ENCODE measurements around the gene CKS1B. TPM values are rescaled to one million over a fixed set of nuclear protein-coding genes. Genes with fewer than 3 reads are reported as not detected.

The CKS1B gene
- total and polyA plus RNA-seq, 7 experiments from 2014 or later, result 8.4 to 105 (median 10.9) TPM

- H3K27ac ChIP-seq (ENCODE audit: low read depth, low read length), result peak overlapping the region; percentile 88
- peak overlapping the region; percentile 90 to 100 (median 96) for H3K4me3 Mint-ChIP-seq
- H3K27me3 ChIP-seq (ENCODE audit: control insufficient read depth in 2 of 2, insufficient read depth in 2 of 2, low read length in 2 of 2), result no peaks in the 10 kb centered on the region
- DNase-seq (peak in 3 of 9 donors; percentile 40 to 82 (median 74)), ATAC-seq (no peak)
- ChIA-PET CTCF (interaction anchor here (0.9 to 17.9 kb wide), 8 partner anchors 13 to 440 kb away, joined by 3 to 291 read pairs (median 6); partner anchors contain the start of genes FLAD1, PBXIP1 and PMVK), POLR2A (interaction anchor here (0.6 to 18.2 kb wide), 13 partner anchors 11 to 1644 kb away, joined by 3 to 270 read pairs (median 6); partner anchors contain the start of genes CKS1B, FLAD1, PBXIP1 and PMVK)
- H3K4me1 Mint-ChIP-seq, result peaks cover 12 to 49% (median 39%) of the 10 kb centered on the region in 7 donors
- intact Hi-C loops (cut with micrococcal nuclease), result loop anchor here (1.0 to 10.0 kb wide), 8 partner anchors 16 to 1505 kb away; partner anchors contain the start of genes ATP8B2 (in 1 of the 2), EFNA4 (in 1 of the 2), FLAD1 (in 1 of the 2) and MEF2D (in 1 of the 2)
- peaks cover 0 to 2% (median 0%) of the 10 kb centered on the region in 11 donors for H3K9me3 Mint-ChIP-seq
- peaks cover 0 to 8% (median 0%) of the 10 kb centered on the region in 3 experiments for H3K36me3 ChIP-seq (ENCODE audit: control insufficient read depth in 2 of 3, insufficient read depth in 3 of 3, low read length in 3 of 3)
- H3K4me3 ChIP-seq (ENCODE audit: low read length), result peak overlapping the region; percentile 68
- H3K27me3 Mint-ChIP-seq, result no peaks in the 10 kb centered on the region
- H3K36me3 Mint-ChIP-seq, result peaks cover 0 to 11% (median 0%) of the 10 kb centered on the region in 5 donors
- H3K9me3 ChIP-seq (ENCODE audit: control insufficient read depth in 2 of 3, low read length in 3 of 3), result no peaks in the 10 kb centered on the region
- H3K4me1 ChIP-seq (ENCODE audit: control insufficient read depth in 2 of 2, insufficient read depth in 2 of 2, low read length in 2 of 2), result peaks cover 11 to 19% of the 10 kb centered on the region in 2 donors
- peak overlapping the region; percentile 88 to 98 (median 93) for H3K27ac Mint-ChIP-seq
Observed at GRCh38 chr1:154999571-155000410, 25.3 kb downstream of the CKS1B start.

GRCh38 chr1:155000411-155000725 is 25.9 kb downstream of the CKS1B start:
- H3K27me3 Mint-ChIP-seq, result no peaks in the 10 kb centered on the region
- ATAC-seq, result no peak
- no peak for DNase-seq
- ChIA-PET CTCF (interaction anchor here (0.9 to 17.9 kb wide), 5 partner anchors 13 to 63 kb away, joined by 4 to 291 read pairs (median 9); partner anchors contain the start of genes FLAD1, PBXIP1 and PMVK), POLR2A (interaction anchor here (1.5 to 18.2 kb wide), 7 partner anchors 15 to 63 kb away, joined by 6 to 270 read pairs (median 19); partner anchors contain the start of genes CKS1B, FLAD1, PBXIP1 and PMVK)
- Histone ChIP-seq H3K36me3 (ENCODE audit: control insufficient read depth in 2 of 3, insufficient read depth in 3 of 3, low read length in 3 of 3) (peaks cover 0 to 8% (median 0%) of the 10 kb centered on the region in 3 experiments), H3K27ac (ENCODE audit: low read depth, low read length) (peak overlapping the region; percentile 88), H3K4me3 (ENCODE audit: low read length) (peak overlapping the region; percentile 95), H3K9me3 (ENCODE audit: control insufficient read depth in 2 of 3, low read length in 3 of 3) (no peaks in the 10 kb centered on the region), H3K27me3 (ENCODE audit: control insufficient read depth in 2 of 2, insufficient read depth in 2 of 2, low read length in 2 of 2) (no peaks in the 10 kb centered on the region), H3K4me1 (ENCODE audit: control insufficient read depth in 2 of 2, insufficient read depth in 2 of 2, low read length in 2 of 2) (peaks cover 13 to 25% of the 10 kb centered on the region in 2 donors)
- peak overlapping the region; percentile 90 to 100 (median 96) for H3K4me3 Mint-ChIP-seq
- H3K27ac Mint-ChIP-seq, result peak overlapping the region; percentile 88 to 98 (median 93)
- peaks cover 0 to 2% (median 0%) of the 10 kb centered on the region in 11 donors for H3K9me3 Mint-ChIP-seq
- H3K36me3 Mint-ChIP-seq, result peaks cover 0 to 11% (median 0%) of the 10 kb centered on the region in 5 donors
- H3K4me1 Mint-ChIP-seq, result peaks cover 14 to 55% (median 41%) of the 10 kb centered on the region in 7 donors
- intact Hi-C loops (cut with micrococcal nuclease), result loop anchor here (2.0 to 10.0 kb wide), 4 partner anchors 62 to 1504 kb away; partner anchors contain the start of genes ATP8B2 (in 1 of the 2), EFNA4 (in 1 of the 2) and MEF2D (in 1 of the 2)

GRCh38 chr1:155000726-155001424 is 26.4 kb downstream of the CKS1B start:
- H3K4me3 ChIP-seq (ENCODE audit: low read length), result peak overlapping the region; percentile 95
- intact Hi-C loops (cut with micrococcal nuclease), result loop anchor here (1.0 to 10.0 kb wide), 7 partner anchors 27 to 1504 kb away; partner anchors contain the start of genes ADAM15 (in 1 of the 2), ATP8B2 (in 1 of the 2), CKS1B (in 1 of the 2) and EFNA4 (in 1 of the 2)
- POLR2A ChIA-PET, result interaction anchor here (0.6 to 18.2 kb wide), 10 partner anchors 8 to 335 kb away, joined by 3 to 270 read pairs (median 6); partner anchors contain the start of genes CKS1B, FLAD1, LENEP and PBXIP1

GRCh38 chr1:155001425-155001674 is 26.9 kb downstream of the CKS1B start:
- no peaks in the 10 kb centered on the region for H3K9me3 ChIP-seq (ENCODE audit: control insufficient read depth in 2 of 3, low read length in 3 of 3)
- DNase-seq (peak in 1 of 9 donors; percentile 74), ATAC-seq (no peak)
- ChIA-PET CTCF (interaction anchor here (1.0 to 17.9 kb wide), 4 partner anchors 13 to 64 kb away, joined by 3 to 291 read pairs (median 9); partner anchors contain the start of genes PBXIP1 and PMVK), POLR2A (interaction anchor here (0.6 to 18.2 kb wide), 9 partner anchors 9 to 335 kb away, joined by 3 to 270 read pairs (median 6); partner anchors contain the start of genes CKS1B, FLAD1, LENEP and PBXIP1)
- H3K9me3 Mint-ChIP-seq, result peaks cover 0 to 2% (median 0%) of the 10 kb centered on the region in 11 donors
- H3K4me3 Mint-ChIP-seq, result peak overlapping the region; percentile 90 to 100 (median 95)
- H3K27me3 ChIP-seq (ENCODE audit: control insufficient read depth in 2 of 2, insufficient read depth in 2 of 2, low read length in 2 of 2), result no peaks in the 10 kb centered on the region
- H3K36me3 Mint-ChIP-seq, result peaks cover 0 to 14% (median 0%) of the 10 kb centered on the region in 5 donors
- peaks cover 0 to 8% (median 0%) of the 10 kb centered on the region in 3 experiments for H3K36me3 ChIP-seq (ENCODE audit: control insufficient read depth in 2 of 3, insufficient read depth in 3 of 3, low read length in 3 of 3)
- intact Hi-C loops (cut with micrococcal nuclease), result loop anchor here (1.0 to 10.0 kb wide), 7 partner anchors 27 to 1503 kb away; partner anchors contain the start of genes ADAM15 (in 1 of the 2), ATP8B2 (in 1 of the 2), CKS1B (in 1 of the 2) and EFNA4 (in 1 of the 2)
- H3K4me1 Mint-ChIP-seq, result peaks cover 24 to 58% (median 49%) of the 10 kb centered on the region in 7 donors
- H3K4me3 ChIP-seq (ENCODE audit: low read length), result peak overlapping the region; percentile 95
- H3K4me1 ChIP-seq (ENCODE audit: control insufficient read depth in 2 of 2, insufficient read depth in 2 of 2, low read length in 2 of 2), result peaks cover 18 to 35% of the 10 kb centered on the region in 2 donors
- H3K27me3 Mint-ChIP-seq, result no peaks in the 10 kb centered on the region
- H3K27ac Mint-ChIP-seq, result peak overlapping the region in 7 of 9 donors; percentile 88 to 95 (median 91)
- H3K27ac ChIP-seq (ENCODE audit: low read depth, low read length), result peak overlapping the region; percentile 88

More at GRCh38 chr1:155000726-155001424, 26.4 kb downstream of the CKS1B start:
- DNase-seq (peak; percentile 65 to 91 (median 74)), ATAC-seq (peak; percentile 47)
- Mint-ChIP-seq H3K4me3 (peak overlapping the region; percentile 90 to 100 (median 95)), H3K27ac (peak overlapping the region in 8 of 9 donors; percentile 88 to 95 (median 90)), H3K9me3 (peaks cover 0 to 2% (median 0%) of the 10 kb centered on the region in 11 donors), H3K27me3 (no peaks in the 10 kb centered on the region), H3K36me3 (peaks cover 0 to 11% (median 0%) of the 10 kb centered on the region in 5 donors), H3K4me1 (peaks cover 19 to 58% (median 45%) of the 10 kb centered on the region in 7 donors)
- no peaks in the 10 kb centered on the region for H3K27me3 ChIP-seq (ENCODE audit: control insufficient read depth in 2 of 2, insufficient read depth in 2 of 2, low read length in 2 of 2)
- H3K27ac ChIP-seq (ENCODE audit: low read depth, low read length), result peak overlapping the region; percentile 88
- peaks cover 0 to 8% (median 0%) of the 10 kb centered on the region in 3 experiments for H3K36me3 ChIP-seq (ENCODE audit: control insufficient read depth in 2 of 3, insufficient read depth in 3 of 3, low read length in 3 of 3)
- no peaks in the 10 kb centered on the region for H3K9me3 ChIP-seq (ENCODE audit: control insufficient read depth in 2 of 3, low read length in 3 of 3)
- CTCF ChIA-PET, result interaction anchor here (0.9 to 17.9 kb wide), 7 partner anchors 14 to 64 kb away, joined by 3 to 291 read pairs (median 9); partner anchors contain the start of genes FLAD1, PBXIP1 and PMVK
- H3K4me1 ChIP-seq (ENCODE audit: control insufficient read depth in 2 of 2, insufficient read depth in 2 of 2, low read length in 2 of 2), result peaks cover 14 to 30% of the 10 kb centered on the region in 2 donors

- Mint-ChIP-seq H3K27ac (peak overlapping the region; percentile 70 to 99 (median 91)), H3K27me3 (no peaks in the 10 kb centered on the region), H3K36me3 (peaks cover 0 to 17% (median 0%) of the 10 kb centered on the region in 5 donors), H3K9me3 (peaks cover 0 to 2% (median 0%) of the 10 kb centered on the region in 11 donors), H3K4me3 (peak overlapping the region; percentile 90 to 100 (median 95)), H3K4me1 (peaks cover 29 to 63% (median 55%) of the 10 kb centered on the region in 7 donors)
- Histone ChIP-seq H3K27me3 (ENCODE audit: control insufficient read depth in 2 of 2, insufficient read depth in 2 of 2, low read length in 2 of 2) (no peaks in the 10 kb centered on the region), H3K36me3 (ENCODE audit: control insufficient read depth in 2 of 3, insufficient read depth in 3 of 3, low read length in 3 of 3) (peaks cover 0 to 8% (median 0%) of the 10 kb centered on the region in 3 experiments), H3K9me3 (ENCODE audit: control insufficient read depth in 2 of 3, low read length in 3 of 3) (no peaks in the 10 kb centered on the region), H3K4me3 (ENCODE audit: low read length) (peak overlapping the region; percentile 95), H3K27ac (ENCODE audit: low read depth, low read length) (peak overlapping the region; percentile 88), H3K4me1 (ENCODE audit: control insufficient read depth in 2 of 2, insufficient read depth in 2 of 2, low read length in 2 of 2) (peaks cover 23 to 40% of the 10 kb centered on the region in 2 donors)
- CTCF ChIA-PET, result interaction anchor here (0.6 to 17.9 kb wide), 5 partner anchors 13 to 65 kb away, joined by 3 to 291 read pairs (median 9); partner anchors contain the start of genes PBXIP1 and PMVK
- ATAC-seq, result peak; percentile 87
- POLR2A ChIA-PET, result interaction anchor here (0.7 to 18.2 kb wide), 9 partner anchors 9 to 242 kb away, joined by 3 to 270 read pairs (median 6); partner anchors contain the start of genes CKS1B, FLAD1, LENEP and PBXIP1
- intact Hi-C loops (cut with micrococcal nuclease), result loop anchor here (1.0 to 10.0 kb wide), 18 partner anchors 8 to 1503 kb away; partner anchors contain the start of genes CKS1B (in 2 of the 2), EFNA4 (in 2 of the 2), ADAM15 (in 1 of the 2) and ATP8B2 (in 1 of the 2)
- DNase-seq, result peak; percentile 90 to 98 (median 95)
Observed at GRCh38 chr1:155001675-155002463, 27.4 kb downstream of the CKS1B start.

Measured in naive thymus-derived CD4-positive, alpha-beta T cell (primary cell).